ENCODE data around the gene PLXDC2. TPM values are rescaled to one million over a fixed set of nuclear protein-coding genes. Genes with fewer than 3 reads are reported as not detected.

PLXDC2 gene
- total RNA-seq, 1 experiment from 2014 or later, result 7.4 TPM

GRCh38 chr10:19889256-19889655 lies 73.0 kb downstream of the PLXDC2 start:
- peak; percentile 54 for DNase-seq (ENCODE audit: low read depth)
- in situ Hi-C loops (cut with HindIII; ENCODE audit: low pct_unique_long_range_greater_than_20kb, low sequenced_read_pairs), result no loop called here

GRCh38 chr10:19891429-19891828 lies 75.2 kb downstream of the PLXDC2 start:
- no peak for DNase-seq (ENCODE audit: low read depth)
- in situ Hi-C loops (cut with HindIII; ENCODE audit: low pct_unique_long_range_greater_than_20kb, low sequenced_read_pairs), result no loop called here

- in situ Hi-C loops (cut with HindIII; ENCODE audit: low pct_unique_long_range_greater_than_20kb, low sequenced_read_pairs), result no loop called here
These were observed 76.0 kb downstream of the PLXDC2 start for GRCh38 chr10:19892270-19892669.

GRCh38 chr10:19892677-19893076 lies 76.4 kb downstream of the PLXDC2 start:
- in situ Hi-C loops (cut with HindIII; ENCODE audit: low pct_unique_long_range_greater_than_20kb, low sequenced_read_pairs), result no loop called here
- DNase-seq (ENCODE audit: low read depth), result no peak

More at GRCh38 chr10:19892270-19892669, 76.0 kb downstream of the PLXDC2 start:
- DNase-seq (ENCODE audit: low read depth), result no peak

- DNase-seq (ENCODE audit: low read depth), result no peak
- in situ Hi-C loops (cut with HindIII; ENCODE audit: low pct_unique_long_range_greater_than_20kb, low sequenced_read_pairs), result no loop called here
These were observed 79.3 kb downstream of the PLXDC2 start for GRCh38 chr10:19895500-19895899.

GRCh38 chr10:19902456-19902855 lies 86.2 kb downstream of the PLXDC2 start:
- no peak for DNase-seq (ENCODE audit: low read depth)
- in situ Hi-C loops (cut with HindIII; ENCODE audit: low pct_unique_long_range_greater_than_20kb, low sequenced_read_pairs), result no loop called here

- peak; percentile 48 for DNase-seq (ENCODE audit: low read depth)
- in situ Hi-C loops (cut with HindIII; ENCODE audit: low pct_unique_long_range_greater_than_20kb, low sequenced_read_pairs), result no loop called here
These were observed 88.0 kb downstream of the PLXDC2 start for GRCh38 chr10:19904202-19904661.

- no peak for DNase-seq (ENCODE audit: low read depth)
- in situ Hi-C loops (cut with HindIII; ENCODE audit: low pct_unique_long_range_greater_than_20kb, low sequenced_read_pairs), result no loop called here
These were observed 90.0 kb downstream of the PLXDC2 start for GRCh38 chr10:19906108-19906791.

GRCh38 chr10:19908991-19909696 lies 92.9 kb downstream of the PLXDC2 start:
- no peak for DNase-seq (ENCODE audit: low read depth)
- in situ Hi-C loops (cut with HindIII; ENCODE audit: low pct_unique_long_range_greater_than_20kb, low sequenced_read_pairs), result no loop called here

GRCh38 chr10:19911886-19912285 lies 95.7 kb downstream of the PLXDC2 start:
- no peak for DNase-seq (ENCODE audit: low read depth)

GRCh38 chr10:19913987-19914386 lies 97.8 kb downstream of the PLXDC2 start:
- in situ Hi-C loops (cut with HindIII; ENCODE audit: low pct_unique_long_range_greater_than_20kb, low sequenced_read_pairs), result no loop called here

More at GRCh38 chr10:19911886-19912285, 95.7 kb downstream of the PLXDC2 start:
- in situ Hi-C loops (cut with HindIII; ENCODE audit: low pct_unique_long_range_greater_than_20kb, low sequenced_read_pairs), result no loop called here

GRCh38 chr10:19915125-19915524 lies 98.9 kb downstream of the PLXDC2 start:
- in situ Hi-C loops (cut with HindIII; ENCODE audit: low pct_unique_long_range_greater_than_20kb, low sequenced_read_pairs), result no loop called here
- no peak for DNase-seq (ENCODE audit: low read depth)

More at GRCh38 chr10:19913987-19914386, 97.8 kb downstream of the PLXDC2 start:
- DNase-seq (ENCODE audit: low read depth), result no peak

GRCh38 chr10:19915816-19916215 lies 99.6 kb downstream of the PLXDC2 start:
- in situ Hi-C loops (cut with HindIII; ENCODE audit: low pct_unique_long_range_greater_than_20kb, low sequenced_read_pairs), result no loop called here
- no peak for DNase-seq (ENCODE audit: low read depth)

- in situ Hi-C loops (cut with HindIII; ENCODE audit: low pct_unique_long_range_greater_than_20kb, low sequenced_read_pairs), result no loop called here
- DNase-seq (ENCODE audit: low read depth), result no peak
These were observed 101.7 kb downstream of the PLXDC2 start for GRCh38 chr10:19917751-19918478.

- in situ Hi-C loops (cut with HindIII; ENCODE audit: low pct_unique_long_range_greater_than_20kb, low sequenced_read_pairs), result no loop called here
- no peak for DNase-seq (ENCODE audit: low read depth)
These were observed 102.6 kb downstream of the PLXDC2 start for GRCh38 chr10:19918794-19919193.

- in situ Hi-C loops (cut with HindIII; ENCODE audit: low pct_unique_long_range_greater_than_20kb, low sequenced_read_pairs), result no loop called here
- DNase-seq (ENCODE audit: low read depth), result no peak
These were observed 103.4 kb downstream of the PLXDC2 start for GRCh38 chr10:19919671-19920070.

GRCh38 chr10:19920075-19920726 lies 104.0 kb downstream of the PLXDC2 start:
- no peak for DNase-seq (ENCODE audit: low read depth)
- in situ Hi-C loops (cut with HindIII; ENCODE audit: low pct_unique_long_range_greater_than_20kb, low sequenced_read_pairs), result no loop called here

- DNase-seq (ENCODE audit: low read depth), result no peak
- in situ Hi-C loops (cut with HindIII; ENCODE audit: low pct_unique_long_range_greater_than_20kb, low sequenced_read_pairs), result no loop called here
These were observed 105.3 kb downstream of the PLXDC2 start for GRCh38 chr10:19921300-19922140.
